ENCODE data around the gene NPB.

Gene NPB

DNA sequence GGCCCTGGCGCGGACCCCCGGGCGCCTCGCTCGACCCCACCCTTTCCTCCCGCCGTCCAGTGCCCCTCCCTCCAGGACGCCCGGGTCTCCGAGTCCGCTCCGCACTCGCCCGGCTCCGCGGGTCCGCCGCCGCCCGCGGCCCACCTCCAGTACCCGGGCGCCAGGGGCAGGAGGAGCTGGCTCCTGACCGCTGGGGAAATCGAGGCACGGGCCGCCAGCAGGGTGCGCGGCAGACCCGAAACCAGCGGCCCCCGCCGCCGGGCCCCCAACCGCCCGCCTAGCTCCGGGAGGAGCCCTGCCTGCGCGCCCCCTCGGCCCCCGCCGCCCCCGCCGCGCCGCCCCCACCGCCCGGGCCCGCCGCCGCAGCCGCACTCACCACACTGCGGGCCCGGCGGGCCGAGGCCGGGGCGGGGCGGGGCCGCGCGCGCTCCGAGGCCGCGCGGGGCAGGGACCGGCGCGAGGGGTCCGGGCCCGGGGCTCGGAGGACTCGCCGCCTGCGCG, 25.2 kb downstream of the NPB start:
- Histone ChIP-seq H3K36me3 (ENCODE audit: control insufficient read depth in 2 of 2, insufficient read depth in 1 of 2, low read length in 2 of 2) (peaks cover 0 to 8% of the 10 kb centered on the region in 2 experiments; a peak in 1 of 3 replicates), H3K9me3 (ENCODE audit: control insufficient read depth, insufficient read depth, low read depth, low read length) (no peaks in the 10 kb centered on the region), H3K27ac (ENCODE audit: extremely low read depth, low read depth, low read length) (peak overlapping the region; percentile 90), H3K4me1 (ENCODE audit: control insufficient read depth, insufficient read depth, low read length) (peaks cover 3% of the 10 kb centered on the region; the same call in 1 of the 2 replicates), H3K4me3 (ENCODE audit: low read depth, low read length) (peak overlapping the region; percentile 79)
- ChIA-PET CTCF (interaction anchor here (0.7 to 1.8 kb wide), 9 partner anchors 9 to 372 kb away, joined by 3 to 12 read pairs (median 5); partner anchors contain the start of gene NOTUM), POLR2A (interaction anchor here (1.0 to 3.2 kb wide), 11 partner anchors 9 to 244 kb away, joined by 3 to 22 read pairs (median 4); partner anchors contain the start of genes ARL16, DCXR, HGS and MRPL12)
- TF ChIP-seq ZNF366 (tag by site-specific recombination; conservative IDR thresholded peaks at IDR 0.05) (no peak), ZXDB (tag by site-specific recombination; IDR thresholded peaks at IDR 0.05) (no peak), OSR2 (tag by site-specific recombination; IDR thresholded peaks at IDR 0.05) (no peak), ZNF791 (tag by site-specific recombination; IDR thresholded peaks at IDR 0.05) (no peak), ZBTB8A (tag by site-specific recombination; IDR thresholded peaks at IDR 0.05) (0 out of 2 replicates have a peak, but pooled peaks have one; percentile 2), ZNF677 (tag by site-specific recombination; IDR thresholded peaks at IDR 0.05) (0 out of 2 replicates have a peak, but pooled peaks have one; percentile 26)

- ChIA-PET CTCF (interaction anchor here (0.7 to 1.8 kb wide), 11 partner anchors 8 to 198 kb away, joined by 3 to 12 read pairs (median 3); partner anchors contain the start of gene NOTUM), POLR2A (interaction anchor here (1.0 to 3.2 kb wide), 10 partner anchors 8 to 225 kb away, joined by 3 to 22 read pairs (median 4); partner anchors contain the start of genes MRPL12, PCYT2 and SIRT7)
- Histone ChIP-seq H3K9me3 (ENCODE audit: control insufficient read depth, insufficient read depth, low read depth, low read length) (no peaks in the 10 kb centered on the region), H3K27ac (ENCODE audit: extremely low read depth, low read depth, low read length) (peak within 1 kb of the TSS; percentile 90), H3K4me1 (ENCODE audit: control insufficient read depth, insufficient read depth, low read length) (peaks cover 3% of the 10 kb centered on the region; the same call in 1 of the 2 replicates), H3K36me3 (ENCODE audit: control insufficient read depth in 2 of 2, insufficient read depth in 1 of 2, low read length in 2 of 2) (peaks cover 0 to under 1% of the 10 kb centered on the region in 2 experiments; a peak in 1 of 3 replicates), H3K4me3 (ENCODE audit: low read depth, low read length) (peak within 1 kb of the TSS; percentile 79)
- TF ChIP-seq SP7 (tag by site-specific recombination; IDR thresholded peaks at IDR 0.05) = peak; percentile 23
- no peak for TF ChIP-seq ZNF16 (tag by site-specific recombination; IDR thresholded peaks at IDR 0.05; ENCODE audit: low read depth)
- TF ChIP-seq OSR2 (tag by site-specific recombination; IDR thresholded peaks at IDR 0.05) = peak; percentile 17; the same call in 1 of the 2 replicates
- TF ChIP-seq ZNF768 (tag by site-specific recombination; IDR thresholded peaks at IDR 0.05) = no peak
- TF ChIP-seq ZBTB44 (tag by site-specific recombination; IDR thresholded peaks at IDR 0.05) = peak; percentile 63; the same call in 1 of the 2 replicates
- TF ChIP-seq ZBTB7A (tag by site-specific recombination; IDR thresholded peaks at IDR 0.05; ENCODE audit: low read depth) = no peak
- TF ChIP-seq ZNF521 (tag by site-specific recombination; IDR thresholded peaks at IDR 0.05) = no peak
- no peak for TF ChIP-seq ZNF423 (tag by site-specific recombination; IDR thresholded peaks at IDR 0.05)
- TF ChIP-seq, protein P1, sequence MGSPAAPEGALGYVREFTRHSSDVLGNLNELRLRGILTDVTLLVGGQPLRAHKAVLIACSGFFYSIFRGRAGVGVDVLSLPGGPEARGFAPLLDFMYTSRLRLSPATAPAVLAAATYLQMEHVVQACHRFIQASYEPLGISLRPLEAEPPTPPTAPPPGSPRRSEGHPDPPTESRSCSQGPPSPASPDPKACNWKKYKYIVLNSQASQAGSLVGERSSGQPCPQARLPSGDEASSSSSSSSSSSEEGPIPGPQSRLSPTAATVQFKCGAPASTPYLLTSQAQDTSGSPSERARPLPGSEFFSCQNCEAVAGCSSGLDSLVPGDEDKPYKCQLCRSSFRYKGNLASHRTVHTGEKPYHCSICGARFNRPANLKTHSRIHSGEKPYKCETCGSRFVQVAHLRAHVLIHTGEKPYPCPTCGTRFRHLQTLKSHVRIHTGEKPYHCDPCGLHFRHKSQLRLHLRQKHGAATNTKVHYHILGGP (tag by site-specific recombination; IDR thresholded peaks at IDR 0.05) = no peak
- peak; percentile 94 for TF ChIP-seq ZSCAN30 (tag by site-specific recombination; IDR thresholded peaks at IDR 0.05)
- TF ChIP-seq ZNF133 (tag by site-specific recombination; IDR thresholded peaks at IDR 0.05) = no peak
- TF ChIP-seq, protein P2, sequence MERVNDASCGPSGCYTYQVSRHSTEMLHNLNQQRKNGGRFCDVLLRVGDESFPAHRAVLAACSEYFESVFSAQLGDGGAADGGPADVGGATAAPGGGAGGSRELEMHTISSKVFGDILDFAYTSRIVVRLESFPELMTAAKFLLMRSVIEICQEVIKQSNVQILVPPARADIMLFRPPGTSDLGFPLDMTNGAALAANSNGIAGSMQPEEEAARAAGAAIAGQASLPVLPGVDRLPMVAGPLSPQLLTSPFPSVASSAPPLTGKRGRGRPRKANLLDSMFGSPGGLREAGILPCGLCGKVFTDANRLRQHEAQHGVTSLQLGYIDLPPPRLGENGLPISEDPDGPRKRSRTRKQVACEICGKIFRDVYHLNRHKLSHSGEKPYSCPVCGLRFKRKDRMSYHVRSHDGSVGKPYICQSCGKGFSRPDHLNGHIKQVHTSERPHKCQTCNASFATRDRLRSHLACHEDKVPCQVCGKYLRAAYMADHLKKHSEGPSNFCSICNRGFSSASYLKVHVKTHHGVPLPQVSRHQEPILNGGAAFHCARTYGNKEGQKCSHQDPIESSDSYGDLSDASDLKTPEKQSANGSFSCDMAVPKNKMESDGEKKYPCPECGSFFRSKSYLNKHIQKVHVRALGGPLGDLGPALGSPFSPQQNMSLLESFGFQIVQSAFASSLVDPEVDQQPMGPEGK (tag by site-specific recombination; IDR thresholded peaks at IDR 0.05) = peak; percentile 91
- TF ChIP-seq ZNF549 (tag by site-specific recombination; IDR thresholded peaks at IDR 0.05) = peak; percentile 96
- TF ChIP-seq ZIC2 (tag by site-specific recombination; IDR thresholded peaks at IDR 0.05) = peak; percentile 46; the same call in 1 of the 2 replicates
- peak; percentile 37; the same call in 1 of the 2 replicates for TF ChIP-seq ZNF121 (tag by site-specific recombination; IDR thresholded peaks at IDR 0.05)
- TF ChIP-seq SP2 (tag by site-specific recombination; IDR thresholded peaks at IDR 0.05) = peak; percentile 39
- TF ChIP-seq ZNF624 (tag by site-specific recombination; IDR thresholded peaks at IDR 0.05) = no peak
- peak; percentile 67; the same call in 1 of the 2 replicates for TF ChIP-seq ZBTB17 (tag by site-specific recombination; IDR thresholded peaks at IDR 0.05)
- TF ChIP-seq ZNF623 (tag by site-specific recombination; IDR thresholded peaks at IDR 0.05) = no peak
- TF ChIP-seq ZNF416 (tag by site-specific recombination; IDR thresholded peaks at IDR 0.05) = no peak
- TF ChIP-seq KLF17 (tag by site-specific recombination; IDR thresholded peaks at IDR 0.05) = peak; percentile 57; the same call in 1 of the 2 replicates
- no peak for TF ChIP-seq ZNF654 (tag by site-specific recombination; IDR thresholded peaks at IDR 0.05; ENCODE audit: low read depth)
- peak; percentile 70 for TF ChIP-seq GLIS1 (tag by site-specific recombination; IDR thresholded peaks at IDR 0.05)
Measured at GRCh38 chr17:81927653-81928543, 25.9 kb downstream of the NPB start, which contains the start of gene MAFG. Gene MAFG, minus strand, starts transcription at chr17:81927735. Its CDS starts 4,550 bp downstream, at chr17:81923185.
